Mesothelial cell of epicardium (in vitro differentiated cells): ENCODE measurements around the gene ATG13. TPM values are rescaled to one million over a fixed set of nuclear protein-coding genes. Genes with fewer than 3 reads are reported as not detected.

Experiments used
- DNase-seq, 2 experiments: peaks; one replicate each; pipeline ENCODE4 v3.0.0; 2021; ENCODE audit warnings: low spot score in 2 of 2; ENCODE audit not compliant: unreplicated experiment in 2 of 2
- H3K27ac Mint-ChIP-seq: 2 replicates; pipeline ENCODE4 v1.8.0; 2021; ENCODE audit warnings: mixed read lengths
- H3K27me3 Mint-ChIP-seq: 2 replicates; pipeline ENCODE4 v1.8.0; 2021; ENCODE audit warnings: low read depth, mixed read lengths
- H3K36me3 Mint-ChIP-seq: 2 replicates; pipeline ENCODE4 v1.8.0; 2021; ENCODE audit warnings: mixed read lengths
- H3K4me1 Mint-ChIP-seq: 2 replicates; pipeline ENCODE4 v1.8.0; 2021; ENCODE audit warnings: mixed read lengths
- H3K4me3 Mint-ChIP-seq: 2 replicates; pipeline ENCODE4 v1.8.0; 2021; ENCODE audit warnings: mild to moderate bottlenecking, moderate library complexity, mixed read lengths
- H3K9me3 Mint-ChIP-seq: 2 replicates; pipeline ENCODE4 v1.8.0; 2021; ENCODE audit warnings: mixed read lengths
- CTCF ChIP-seq: fragments of 200-600 bp; sonication (generic); IDR thresholded peaks from one replicate; pipeline ENCODE4 v1.5.0; 2021; ENCODE audit warnings: antibody characterized with exemption; ENCODE audit not compliant: unreplicated experiment
- total RNA-seq: library from RNA; stranded (reverse); gene quantifications from 3 replicates; pipeline ENCODE4 v1.2.1, GENCODE V29; 2021

ATG13 gene
- total RNA-seq, 1 donor from 2014 or later: 67.8 TPM

- no peak for DNase-seq
- Mint-ChIP-seq H3K27ac (no peak overlapping the region), H3K9me3 (no peaks in the 10 kb centered on the region), H3K4me1 (no peaks in the 10 kb centered on the region), H3K4me3 (no peak overlapping the region), H3K27me3 (no peaks in the 10 kb centered on the region), H3K36me3 (no peaks in the 10 kb centered on the region)
- TF ChIP-seq CTCF: no peak
Observed at GRCh38 chr11:46721286-46721685, 103.9 kb downstream of the ATG13 start.

- no peak for TF ChIP-seq CTCF
- no peaks in the 10 kb centered on the region for H3K4me1 Mint-ChIP-seq
- no peak for DNase-seq
- no peaks in the 10 kb centered on the region for H3K27me3 Mint-ChIP-seq
- H3K27ac Mint-ChIP-seq: no peak overlapping the region
- H3K4me3 Mint-ChIP-seq: no peak overlapping the region
- no peaks in the 10 kb centered on the region for H3K36me3 Mint-ChIP-seq
- H3K9me3 Mint-ChIP-seq: no peaks in the 10 kb centered on the region
Observed at GRCh38 chr11:46722566-46723358, 105.4 kb downstream of the ATG13 start.

- no peaks in the 10 kb centered on the region for H3K27me3 Mint-ChIP-seq
- no peaks in the 10 kb centered on the region for H3K36me3 Mint-ChIP-seq
- no peak overlapping the region for H3K27ac Mint-ChIP-seq
- H3K9me3 Mint-ChIP-seq: no peaks in the 10 kb centered on the region
- TF ChIP-seq CTCF: no peak
- no peaks in the 10 kb centered on the region for H3K4me1 Mint-ChIP-seq
- DNase-seq: no peak
- no peak overlapping the region for H3K4me3 Mint-ChIP-seq
Observed at GRCh38 chr11:46723359-46723680, 106.0 kb downstream of the ATG13 start.

GRCh38 chr11:46724088-46724487 lies 106.7 kb downstream of the ATG13 start:
- no peaks in the 10 kb centered on the region for H3K9me3 Mint-ChIP-seq
- H3K27me3 Mint-ChIP-seq: no peaks in the 10 kb centered on the region
- DNase-seq: no peak
- no peak overlapping the region for H3K4me3 Mint-ChIP-seq
- H3K27ac Mint-ChIP-seq: no peak overlapping the region
- H3K4me1 Mint-ChIP-seq: no peaks in the 10 kb centered on the region
- no peaks in the 10 kb centered on the region for H3K36me3 Mint-ChIP-seq
- no peak for TF ChIP-seq CTCF

Other genes with a start within 250 kb of the ATG13 start
- gene MDK, start 235.9 kb upstream of the ATG13 start, total RNA-seq: 1,547 to 1,604 TPM (median 1,586 TPM) in 3 replicates
- 0.42 to 0.68 TPM (median 0.51 TPM) in 3 replicates for gene CHRM4, start 225.8 kb upstream of the ATG13 start, total RNA-seq
- 48.4 to 48.9 TPM (median 48.8 TPM) in 3 replicates for gene AMBRA1, start 23.5 kb upstream of the ATG13 start, total RNA-seq
- 5.4 to 6.3 TPM (median 6.0 TPM) in 3 replicates for gene HARBI1, start 326 bp upstream of the ATG13 start, total RNA-seq
- 48.3 to 49.4 TPM (median 48.7 TPM) in 3 replicates for gene ARHGAP1, start 83.1 kb downstream of the ATG13 start, total RNA-seq
- gene ZNF408, start 83.5 kb downstream of the ATG13 start, total RNA-seq: 15.3 to 16.2 TPM (median 15.7 TPM) in 3 replicates
- gene F2, start 101.7 kb downstream of the ATG13 start, total RNA-seq: 0.18 TPM in 1 of 3 replicates, not detected in the others
- 115 to 125 TPM (median 120 TPM) in 3 replicates for gene CKAP5, start 228.7 kb downstream of the ATG13 start, total RNA-seq